GM18858 (cell line): ENCODE data around the gene FOXL1.

ENCODE experiments used
- ATAC-seq: cut with Tn5 transposase; IDR thresholded peaks from one replicate; pipeline ENCODE4 v1.9.1; 2021; ENCODE audit not compliant: unreplicated experiment

Gene FOXL1

DNA sequence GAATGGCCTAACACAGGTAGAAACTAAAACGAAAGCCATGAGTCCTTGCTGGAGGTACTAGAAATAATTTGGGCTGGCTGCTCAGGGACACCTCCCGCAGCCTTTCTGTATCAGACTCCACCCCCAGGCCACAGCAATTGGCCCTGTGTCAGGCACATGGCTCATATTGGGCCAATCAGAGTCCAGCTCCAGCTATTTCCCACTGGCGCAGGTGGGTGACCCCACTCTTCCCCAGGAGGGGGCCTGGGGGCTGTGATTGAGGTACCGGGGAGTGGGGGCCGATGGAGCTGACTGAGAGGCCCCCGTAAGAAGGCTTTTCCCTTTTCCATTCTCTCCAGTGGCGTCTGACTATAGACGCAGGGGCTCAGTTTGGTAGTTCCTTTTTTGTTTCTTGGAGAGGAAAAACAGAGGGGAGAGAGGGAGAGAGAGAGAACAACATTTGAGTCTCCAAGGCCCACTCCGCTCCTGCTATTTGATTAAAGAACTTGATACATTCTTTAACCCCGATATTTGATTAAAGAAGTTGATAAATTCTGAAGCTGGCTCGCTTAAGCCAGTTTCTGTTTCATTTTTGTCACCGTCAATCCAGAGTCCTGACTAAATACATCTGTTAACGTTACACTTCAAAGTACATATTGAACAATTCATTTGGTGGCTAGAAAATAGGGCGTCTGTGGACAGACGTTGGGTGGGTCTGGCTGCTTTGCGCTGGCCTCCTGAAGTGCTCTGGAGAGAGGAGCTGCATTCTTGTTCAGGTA is 26.3 kb downstream of the FOXL1 start:
- no peak for ATAC-seq

DNA sequence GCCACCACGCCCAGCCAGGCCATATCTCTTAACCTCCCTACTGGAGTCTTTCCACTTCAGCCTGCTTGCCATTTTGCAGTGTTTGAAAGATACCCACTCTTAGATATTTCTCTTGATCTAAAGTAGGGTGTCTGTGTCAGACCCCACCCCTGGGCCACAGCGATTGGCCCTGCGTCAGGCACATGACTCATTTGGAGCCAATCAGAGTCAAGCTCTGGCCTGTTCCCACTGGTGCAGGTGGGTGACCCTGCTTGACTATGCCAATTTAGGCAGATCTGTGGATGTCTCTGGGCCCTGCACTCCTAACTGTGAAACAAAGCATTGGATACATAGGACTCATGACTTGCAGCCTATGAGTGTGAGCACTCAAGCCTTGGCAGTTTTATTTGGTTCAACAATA is 27.6 kb downstream of the FOXL1 start:
- ATAC-seq, result no peak

GRCh38 chr16:86608301-86608747 is 30.0 kb downstream of the FOXL1 start:
- ATAC-seq, result no peak

DNA sequence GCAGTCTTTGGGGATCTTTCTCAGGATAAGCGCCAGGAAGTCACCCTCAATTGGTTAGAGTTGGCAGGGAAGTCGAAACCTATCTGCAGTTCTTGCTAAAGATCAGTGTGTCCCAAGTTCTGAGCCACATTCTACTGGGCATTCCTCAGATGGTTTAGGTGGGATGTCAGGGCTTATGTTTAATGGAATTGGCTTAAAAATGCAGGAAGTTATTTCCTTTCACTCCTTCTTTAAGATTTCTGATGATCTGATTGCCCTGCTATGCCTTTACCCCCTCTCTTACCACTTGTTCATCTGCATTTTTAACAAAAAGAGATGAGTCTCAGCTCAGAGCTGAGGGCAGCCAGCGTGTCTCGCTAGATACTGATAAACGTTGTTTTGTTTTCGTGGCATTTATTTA is 30.8 kb downstream of the FOXL1 start:
- ATAC-seq, result no peak

DNA sequence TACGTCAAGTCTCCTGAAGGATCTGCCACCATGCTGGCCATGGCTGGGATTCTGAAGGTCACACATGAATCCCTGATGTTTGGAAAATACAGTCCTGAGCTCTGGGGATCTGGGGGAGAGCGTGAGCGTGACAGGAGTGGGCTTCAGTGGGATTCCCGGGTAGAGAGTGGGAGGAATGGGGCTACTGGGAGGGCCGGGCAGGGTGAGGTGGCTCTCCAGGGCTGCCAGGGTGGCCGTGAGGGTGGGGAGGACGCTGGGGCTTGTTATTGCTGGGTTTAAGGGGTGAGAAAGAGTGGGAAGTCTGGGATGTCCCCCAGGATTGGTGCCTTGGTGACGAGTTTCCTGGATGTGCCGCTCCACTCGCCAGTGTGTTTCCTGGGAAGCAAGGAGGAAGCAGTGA is 31.3 kb downstream of the FOXL1 start:
- ATAC-seq, result no peak

- no peak for ATAC-seq
Measured at GRCh38 chr16:86610779-86611524, 32.6 kb downstream of the FOXL1 start.

DNA sequence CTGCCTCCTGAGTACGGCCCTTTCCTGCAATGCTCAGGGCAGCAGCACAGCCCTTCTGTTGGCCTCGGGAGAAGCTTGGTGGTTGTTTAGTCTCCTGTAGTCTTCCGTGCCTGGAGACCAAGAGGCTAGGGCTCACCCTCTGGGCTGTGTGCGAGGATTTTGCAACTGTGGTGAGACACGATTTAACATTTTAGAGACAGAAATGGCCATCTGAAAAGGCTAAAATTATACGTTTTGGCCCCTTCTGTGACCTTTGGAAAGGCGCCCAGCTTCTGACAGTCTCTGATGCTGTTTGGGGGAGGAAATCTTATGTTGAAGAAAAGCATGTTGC is 33.1 kb downstream of the FOXL1 start:
- ATAC-seq, result no peak

GRCh38 chr16:86611941-86612340 is 33.6 kb downstream of the FOXL1 start:
- ATAC-seq, result no peak

- no peak for ATAC-seq
Measured at GRCh38 chr16:86614699-86615098, 36.4 kb downstream of the FOXL1 start.

DNA sequence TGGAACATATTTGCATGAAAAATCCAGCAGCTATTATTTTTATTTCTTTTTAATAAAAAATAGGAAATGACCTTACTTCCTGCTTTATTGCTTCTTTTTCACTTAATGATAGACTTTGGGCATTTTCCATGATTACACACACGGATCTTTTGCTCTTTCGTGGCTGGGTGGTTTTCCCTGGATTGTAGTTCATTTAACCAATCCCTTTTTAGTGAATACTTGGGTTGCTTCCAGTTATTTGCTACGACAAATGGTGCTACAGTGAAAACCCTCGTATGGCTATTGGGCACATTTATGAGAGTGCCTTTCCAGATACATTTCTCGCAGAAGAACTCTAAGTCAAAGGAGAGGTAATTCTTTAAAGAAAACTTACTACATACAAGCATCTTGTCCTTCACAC is 38.6 kb downstream of the FOXL1 start:
- no peak for ATAC-seq

DNA sequence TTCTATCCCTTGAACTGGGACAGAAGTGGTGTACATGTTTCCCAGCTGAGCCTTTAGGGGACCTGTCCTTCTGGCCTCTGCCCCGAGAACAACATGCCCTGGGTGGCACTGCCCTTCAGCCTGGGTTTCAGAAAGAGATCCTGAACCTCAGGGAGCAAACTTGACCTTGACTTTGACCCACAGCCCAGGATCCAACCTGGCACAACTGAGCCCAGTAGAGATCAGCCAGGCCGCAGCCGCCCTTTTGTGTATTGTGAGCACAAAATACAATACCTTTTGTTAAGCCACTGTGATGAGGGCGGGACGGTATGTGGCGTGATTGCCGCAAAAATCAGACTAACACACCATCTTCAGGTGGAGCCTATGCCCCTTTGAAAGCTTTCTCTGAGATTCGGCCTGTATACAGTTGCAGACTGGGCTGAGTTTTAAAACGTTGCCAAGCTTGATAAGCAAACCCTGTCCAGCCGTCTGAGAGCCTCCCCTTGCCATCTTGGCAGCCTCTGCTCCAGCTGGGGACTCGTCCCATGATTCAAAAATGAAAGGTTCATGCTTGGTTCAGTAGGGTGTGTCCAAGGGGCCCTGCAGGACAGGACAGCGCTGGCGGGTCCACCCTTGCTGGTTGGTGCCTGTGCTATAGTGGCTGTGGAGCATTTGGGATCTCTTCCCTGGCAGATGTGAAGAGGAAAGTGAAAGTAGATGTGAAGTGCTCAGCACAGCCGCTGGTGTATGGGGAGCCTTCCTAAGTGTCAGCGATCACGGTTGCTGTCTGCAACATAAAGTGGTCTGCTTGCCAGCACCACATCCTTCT is 40.3 kb downstream of the FOXL1 start:
- ATAC-seq, result no peak

DNA sequence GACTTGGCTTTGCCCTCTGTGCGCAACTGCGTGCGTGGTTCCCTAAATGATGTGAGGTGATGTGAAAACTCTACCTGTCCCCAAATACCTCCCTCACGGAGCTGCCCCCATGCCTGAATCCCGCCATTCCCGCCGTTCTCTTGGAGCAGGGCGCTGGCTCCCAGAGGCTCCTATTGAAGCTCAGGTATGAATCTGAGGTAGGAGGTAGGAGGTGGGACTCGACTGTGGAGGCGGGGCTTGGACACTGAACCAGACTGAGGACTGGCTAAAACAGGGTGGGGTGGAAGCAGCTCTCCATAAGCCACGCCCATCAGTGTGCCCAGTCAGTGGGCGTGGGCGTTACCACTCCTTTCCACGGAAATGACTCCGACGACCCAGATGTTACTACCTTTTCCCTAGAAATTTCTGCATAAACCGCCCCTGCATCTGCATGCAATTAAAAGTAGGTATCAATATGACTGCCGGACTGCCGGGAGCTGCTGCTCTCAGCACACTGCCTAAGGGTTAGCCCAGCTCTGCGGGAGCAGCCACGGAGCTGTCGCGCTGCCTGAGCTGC is 41.0 kb downstream of the FOXL1 start:
- no peak for ATAC-seq

GRCh38 chr16:86620184-86620583 is 41.8 kb downstream of the FOXL1 start:
- no peak for ATAC-seq

DNA sequence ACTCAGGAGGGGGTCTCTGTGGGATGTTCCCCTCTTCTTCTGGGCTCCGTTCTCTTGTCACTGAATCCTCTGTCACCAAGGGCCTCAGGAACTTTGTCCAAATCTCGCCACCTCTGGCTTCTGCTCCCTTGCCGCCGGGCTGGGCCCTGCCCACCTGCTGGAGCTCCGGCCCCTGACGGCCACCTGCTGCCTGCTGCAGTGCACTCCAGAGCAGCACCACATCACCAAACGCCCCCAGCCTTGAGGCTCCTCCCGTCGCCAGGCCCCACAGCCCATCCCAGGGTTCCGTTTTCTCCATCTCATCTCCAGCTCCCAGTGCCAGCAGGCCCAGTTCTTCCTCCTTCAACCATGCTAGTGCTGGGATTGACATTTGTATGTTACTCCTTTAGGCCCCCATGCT is 43.6 kb downstream of the FOXL1 start:
- ATAC-seq, result no peak

DNA sequence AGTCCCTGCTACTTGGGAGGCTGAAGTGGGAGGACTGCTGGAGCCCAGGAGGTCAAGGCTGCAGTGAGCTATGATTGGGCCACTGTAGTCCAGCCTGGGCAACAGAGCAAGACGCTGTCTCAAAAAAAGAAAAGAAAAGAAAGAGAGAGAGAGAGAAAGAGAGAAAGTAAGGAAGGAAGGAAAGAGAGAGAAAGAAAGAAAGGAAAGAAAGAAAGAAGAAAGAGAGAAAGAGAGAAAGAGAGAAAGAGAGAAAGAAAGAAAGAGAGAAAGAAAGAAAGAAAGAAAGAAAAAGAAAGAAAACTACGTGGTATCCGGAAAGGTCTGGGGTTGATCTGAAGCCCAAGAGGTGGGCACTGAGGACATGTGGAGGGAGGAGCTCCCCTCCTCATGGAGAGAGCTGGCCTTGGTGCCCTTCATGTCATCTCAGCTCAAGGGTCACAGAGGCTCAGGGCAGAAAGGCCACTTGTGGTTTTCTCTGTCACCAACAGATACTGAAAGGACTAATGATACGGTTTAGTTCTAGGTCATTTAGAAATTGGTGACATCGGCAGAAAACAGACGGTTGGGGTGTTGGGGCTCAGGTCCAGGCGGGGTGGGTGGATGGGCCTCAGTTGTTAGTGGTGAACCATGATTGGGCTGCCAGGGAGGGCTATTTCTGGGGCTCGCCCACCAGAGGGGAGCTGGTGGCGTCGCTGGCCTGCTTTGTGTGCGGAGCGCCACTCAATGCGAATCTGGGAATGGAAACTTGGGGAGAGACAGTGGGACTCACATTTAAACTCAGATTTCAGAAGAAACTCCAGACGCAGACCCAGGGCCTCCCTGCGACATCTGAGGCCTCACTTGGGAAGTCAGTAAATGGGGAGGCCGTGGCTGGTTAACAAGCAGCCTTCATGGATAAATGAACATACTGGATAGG is 44.6 kb downstream of the FOXL1 start:
- ATAC-seq, result no peak

DNA sequence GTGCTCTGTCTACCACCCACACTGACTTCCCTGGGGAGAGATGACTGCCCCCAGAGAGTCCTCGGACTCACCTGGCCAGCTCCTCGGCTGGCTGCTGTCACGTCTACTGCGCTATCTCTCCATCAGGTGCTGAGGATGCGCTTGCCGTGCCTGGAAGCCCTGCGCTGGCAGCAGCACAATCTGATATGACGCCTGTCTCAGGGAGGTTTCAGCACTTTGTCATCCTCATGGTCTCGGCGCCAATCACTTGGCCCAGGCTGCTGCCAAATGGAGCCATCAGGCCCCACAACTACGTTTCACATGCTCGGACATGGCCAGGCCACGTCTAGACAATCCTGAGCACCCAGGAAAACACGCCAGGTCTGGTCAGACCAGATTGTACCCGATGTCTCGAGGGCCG is 46.7 kb downstream of the FOXL1 start:
- ATAC-seq, result no peak

DNA sequence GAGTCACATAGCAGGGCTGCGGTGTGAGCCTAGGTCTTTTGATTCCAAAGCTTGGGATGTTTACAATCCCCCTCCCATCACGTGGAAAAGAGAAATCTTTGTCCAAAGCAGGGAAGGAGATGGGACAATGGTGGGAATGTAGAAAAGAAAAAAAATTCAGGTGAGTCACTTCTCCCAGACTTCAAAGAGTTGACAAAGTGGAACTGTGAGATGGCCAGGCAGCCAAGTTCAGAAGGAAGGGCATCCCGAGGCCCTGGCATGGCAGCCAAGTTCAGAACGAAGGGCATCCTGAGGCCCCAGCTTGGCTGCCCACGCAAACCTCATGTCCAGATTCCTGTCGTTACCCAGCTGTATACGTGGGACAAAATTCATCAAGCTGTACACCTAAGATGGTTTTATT is 47.5 kb downstream of the FOXL1 start:
- ATAC-seq, result no peak

DNA sequence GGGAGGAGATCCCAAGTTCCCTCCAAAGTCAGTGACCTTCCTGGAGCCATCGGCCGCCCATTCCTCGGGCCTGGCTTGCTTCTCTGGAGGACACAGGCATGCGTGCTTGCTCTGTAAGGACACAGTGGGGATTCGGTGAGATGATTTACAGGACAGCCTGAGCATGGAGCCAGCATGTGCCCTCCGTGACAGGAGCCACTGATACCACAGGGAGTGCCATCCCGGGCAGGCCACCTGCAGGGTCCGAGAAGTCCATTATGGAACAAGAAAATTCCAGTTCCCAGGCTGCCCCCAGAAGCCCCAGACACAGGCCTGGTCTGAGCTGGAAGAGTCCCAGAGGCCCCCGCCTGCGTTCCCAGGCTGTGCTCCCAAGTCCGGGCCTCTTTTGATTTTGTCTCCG is 47.9 kb downstream of the FOXL1 start:
- no peak for ATAC-seq

GRCh38 chr16:86626966-86627365 is 48.6 kb downstream of the FOXL1 start:
- no peak for ATAC-seq

DNA sequence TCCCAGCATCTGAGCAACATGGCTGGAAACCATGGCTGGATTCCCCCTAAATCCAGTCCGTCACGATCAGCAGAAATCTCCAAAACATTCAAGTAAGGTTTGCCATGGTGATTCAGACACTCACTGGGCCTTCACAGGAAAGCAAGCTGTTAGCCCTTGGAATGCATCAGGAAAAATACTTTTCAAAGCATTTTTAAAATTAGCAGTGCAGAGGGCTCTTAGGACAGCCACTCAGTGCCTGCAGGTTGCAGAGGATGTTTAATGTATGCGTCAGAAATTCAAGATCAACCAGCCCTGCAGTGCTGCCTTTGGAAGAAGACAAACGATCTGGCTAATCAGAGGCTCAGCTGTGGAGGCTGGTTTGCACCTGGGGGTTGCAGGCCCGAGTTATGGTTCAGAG is 50.3 kb downstream of the FOXL1 start:
- no peak for ATAC-seq

DNA sequence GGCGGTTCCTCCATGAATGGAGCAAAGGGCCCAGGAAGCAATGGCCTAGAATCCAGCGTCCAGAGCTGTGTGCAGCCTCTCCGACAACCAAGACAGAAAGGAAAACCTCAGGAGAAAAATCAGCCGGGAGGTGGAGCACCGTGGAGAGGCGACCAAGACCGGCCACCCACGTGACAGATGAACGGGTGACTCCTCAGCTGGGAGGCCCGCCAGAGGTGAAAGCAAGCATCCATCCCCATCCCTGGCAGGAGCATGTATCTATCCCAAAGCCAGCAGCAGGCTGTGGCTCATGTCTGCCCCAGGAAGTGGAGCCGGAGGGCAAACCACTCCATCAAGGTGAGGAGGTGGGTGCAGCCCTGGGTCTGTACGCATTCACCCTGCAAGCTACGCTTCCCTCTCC is 52.1 kb downstream of the FOXL1 start:
- no peak for ATAC-seq
